GM12873 (cell line): Measurements from ENCODE around the gene ST6GALNAC4.

Source experiments
- TF ChIP-seq, protein P1 (sequence below): IDR thresholded peaks from 2 replicates; pipeline ENCODE4 v1.5.1; 2012; ENCODE audit warnings: low read depth, mild to moderate bottlenecking, moderate library complexity, low read length, control low read depth; ENCODE audit not compliant: insufficient read depth; ENCODE audit errors: missing control alignments

The ST6GALNAC4 gene

GRCh38 chr9:127898433-127899127, 18.3 kb downstream of the ST6GALNAC4 start:
- TF ChIP-seq, protein P1, sequence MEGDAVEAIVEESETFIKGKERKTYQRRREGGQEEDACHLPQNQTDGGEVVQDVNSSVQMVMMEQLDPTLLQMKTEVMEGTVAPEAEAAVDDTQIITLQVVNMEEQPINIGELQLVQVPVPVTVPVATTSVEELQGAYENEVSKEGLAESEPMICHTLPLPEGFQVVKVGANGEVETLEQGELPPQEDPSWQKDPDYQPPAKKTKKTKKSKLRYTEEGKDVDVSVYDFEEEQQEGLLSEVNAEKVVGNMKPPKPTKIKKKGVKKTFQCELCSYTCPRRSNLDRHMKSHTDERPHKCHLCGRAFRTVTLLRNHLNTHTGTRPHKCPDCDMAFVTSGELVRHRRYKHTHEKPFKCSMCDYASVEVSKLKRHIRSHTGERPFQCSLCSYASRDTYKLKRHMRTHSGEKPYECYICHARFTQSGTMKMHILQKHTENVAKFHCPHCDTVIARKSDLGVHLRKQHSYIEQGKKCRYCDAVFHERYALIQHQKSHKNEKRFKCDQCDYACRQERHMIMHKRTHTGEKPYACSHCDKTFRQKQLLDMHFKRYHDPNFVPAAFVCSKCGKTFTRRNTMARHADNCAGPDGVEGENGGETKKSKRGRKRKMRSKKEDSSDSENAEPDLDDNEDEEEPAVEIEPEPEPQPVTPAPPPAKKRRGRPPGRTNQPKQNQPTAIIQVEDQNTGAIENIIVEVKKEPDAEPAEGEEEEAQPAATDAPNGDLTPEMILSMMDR = no peak

DNA sequence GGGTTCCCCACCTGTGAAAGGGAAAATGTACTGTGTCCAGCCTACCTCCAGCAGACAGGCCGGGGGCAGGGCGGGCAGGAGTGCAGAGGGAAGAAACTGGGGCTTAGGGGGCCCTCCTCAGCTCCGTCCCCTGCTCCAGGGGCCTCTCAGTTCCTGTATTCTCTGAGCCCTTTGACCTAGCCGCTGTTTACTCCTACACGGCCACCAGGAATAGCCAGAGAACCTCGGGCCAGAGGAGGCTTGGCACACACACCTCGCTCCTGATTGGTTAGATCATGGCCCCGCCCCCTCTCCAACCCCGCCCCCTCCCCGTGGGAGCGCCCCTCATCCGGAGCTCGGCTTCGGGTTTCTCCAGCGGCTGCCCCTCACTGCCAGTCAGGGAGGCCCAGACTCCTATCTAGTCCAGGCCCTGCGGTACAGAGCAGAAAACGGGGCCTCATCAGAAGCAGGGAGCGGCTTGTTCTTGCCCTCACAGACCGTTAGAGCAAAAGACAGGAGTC, 19.6 kb downstream of the ST6GALNAC4 start:
- TF ChIP-seq, protein P1 = no peak

DNA sequence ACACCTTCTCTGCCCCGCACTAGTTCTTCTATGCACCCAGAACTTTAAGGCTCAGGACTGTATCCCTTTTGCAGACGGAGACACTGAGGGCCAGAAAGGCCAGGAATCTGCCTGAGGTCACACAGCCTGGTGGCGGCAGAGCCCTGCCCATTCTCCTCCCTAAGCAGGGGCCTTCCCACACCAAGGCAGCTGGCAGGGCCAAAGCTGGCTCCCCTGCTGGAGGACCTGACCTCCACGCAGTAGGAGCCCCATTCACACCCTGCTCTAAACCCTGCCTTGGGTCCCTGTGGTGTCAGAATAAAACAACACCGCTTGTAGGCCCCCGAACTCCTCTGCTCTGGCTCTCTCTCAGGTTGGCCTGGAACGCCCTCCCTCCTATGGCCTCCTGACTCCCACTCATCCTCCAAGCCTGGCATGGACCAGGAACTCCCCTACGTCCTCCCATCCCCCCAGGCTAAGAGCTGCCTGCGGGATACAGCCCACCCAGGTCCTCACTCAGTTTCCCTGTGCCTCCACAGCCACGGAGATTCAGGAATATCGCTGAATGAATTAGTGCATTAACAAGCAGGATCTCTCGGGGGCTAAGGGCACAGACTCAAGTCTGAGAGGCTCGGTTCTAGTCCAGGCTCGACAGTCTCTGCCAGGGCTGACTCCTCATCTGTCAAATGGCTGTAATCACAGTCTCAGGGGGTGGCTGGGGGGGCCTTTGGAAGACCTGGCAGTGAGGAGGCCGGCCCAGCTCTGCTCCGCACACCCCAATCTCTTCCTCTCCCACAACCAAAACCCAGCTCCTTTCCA, 20.2 kb downstream of the ST6GALNAC4 start:
- TF ChIP-seq, protein P1 = no peak

DNA sequence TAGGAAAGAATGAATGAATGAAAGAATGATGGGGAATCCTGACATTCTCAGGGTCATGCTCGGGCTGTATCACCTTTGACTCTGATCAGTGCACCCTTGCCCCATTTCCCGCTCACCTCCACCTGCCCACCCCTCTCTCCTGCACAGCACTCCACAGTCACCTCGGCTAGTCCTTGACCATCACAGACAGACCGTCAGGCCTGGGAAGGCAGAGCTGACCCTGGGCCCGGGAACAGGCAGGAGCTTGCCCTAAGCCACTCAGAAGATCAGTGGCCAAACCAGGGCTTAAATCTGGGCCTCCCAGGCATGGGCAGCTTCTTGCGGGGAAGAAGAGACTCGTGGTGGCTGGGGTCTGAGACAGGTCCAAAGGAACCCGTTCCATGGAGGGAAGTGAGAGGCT, 21.0 kb downstream of the ST6GALNAC4 start:
- TF ChIP-seq, protein P1 = no peak

GRCh38 chr9:127893392-127893791, 23.4 kb downstream of the ST6GALNAC4 start:
- TF ChIP-seq, protein P1 = no peak

DNA sequence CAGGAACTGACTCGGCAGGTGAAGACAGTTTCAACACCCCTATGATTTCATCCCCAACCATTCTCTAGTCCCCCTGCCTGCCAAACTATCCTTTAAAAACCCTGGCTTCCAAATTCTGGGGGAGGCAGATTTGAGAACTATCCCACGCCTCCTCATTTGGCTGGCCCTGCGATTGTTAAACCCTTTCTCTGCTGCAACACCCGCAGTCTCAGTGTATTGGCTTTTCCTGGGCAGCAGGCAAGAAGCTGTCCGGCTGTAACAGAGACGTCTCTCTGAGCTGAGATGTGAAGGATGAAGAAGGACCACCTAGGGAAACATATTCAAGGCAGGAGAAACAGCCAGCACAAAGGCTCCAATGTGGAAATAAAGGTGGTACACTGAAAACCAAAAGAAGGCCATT, 24.0 kb downstream of the ST6GALNAC4 start:
- TF ChIP-seq, protein P1 = no peak

GRCh38 chr9:127890053-127890452, 26.8 kb downstream of the ST6GALNAC4 start:
- TF ChIP-seq, protein P1 = no peak
